ENCODE data around the gene ACOT9.
"Not testable (repeated sequence)": the region's sequence is repeated elsewhere in the genome, so short reads cannot be mapped to it uniquely, and the experiment has no call there.

The ACOT9 gene

GRCh38 chrX:23765449-23765848, 22.4 kb upstream of the ACOT9 start:
- no peak for DNase-seq

DNA sequence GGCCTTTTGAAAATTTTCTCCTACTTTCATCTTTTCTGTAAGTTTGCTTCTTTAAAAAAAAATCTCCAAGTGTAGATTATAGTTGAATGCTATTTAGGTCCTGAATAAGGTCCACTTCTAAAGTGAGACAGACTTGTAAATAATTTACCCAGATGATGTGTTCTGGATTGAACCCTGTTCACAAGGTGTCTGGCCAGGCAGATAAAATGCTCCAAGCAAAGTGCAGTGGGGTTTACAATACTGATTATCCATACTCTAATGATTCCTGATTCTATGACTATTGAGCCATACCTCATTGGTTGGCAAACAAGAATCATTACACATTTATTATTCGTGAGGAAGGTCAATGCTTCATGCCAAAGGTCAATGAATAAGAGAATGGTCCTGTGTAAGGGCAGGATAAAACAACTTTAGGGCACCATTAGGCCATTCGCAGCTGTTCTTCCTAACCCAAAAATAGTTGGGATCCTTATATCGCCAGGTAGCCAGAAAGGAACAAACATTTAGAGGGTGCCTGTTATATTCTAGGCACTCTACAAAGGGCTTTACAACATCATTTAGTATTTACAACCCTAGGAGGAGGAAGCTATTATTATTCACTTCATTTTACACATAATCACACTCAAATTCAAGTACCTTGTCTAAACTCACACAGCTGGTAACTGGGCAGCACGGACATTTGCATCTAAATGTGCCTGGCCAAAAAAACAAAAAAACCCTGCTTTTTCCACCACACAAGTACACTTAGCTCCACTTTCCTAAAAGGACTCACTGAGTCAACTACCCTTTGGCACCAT, 21.3 kb upstream of the ACOT9 start:
- DNase-seq, result no peak

GRCh38 chrX:23759821-23760220, 16.7 kb upstream of the ACOT9 start:
- no peak for DNase-seq

GRCh38 chrX:23756165-23756564, 13.1 kb upstream of the ACOT9 start:
- DNase-seq, result no peak

DNA sequence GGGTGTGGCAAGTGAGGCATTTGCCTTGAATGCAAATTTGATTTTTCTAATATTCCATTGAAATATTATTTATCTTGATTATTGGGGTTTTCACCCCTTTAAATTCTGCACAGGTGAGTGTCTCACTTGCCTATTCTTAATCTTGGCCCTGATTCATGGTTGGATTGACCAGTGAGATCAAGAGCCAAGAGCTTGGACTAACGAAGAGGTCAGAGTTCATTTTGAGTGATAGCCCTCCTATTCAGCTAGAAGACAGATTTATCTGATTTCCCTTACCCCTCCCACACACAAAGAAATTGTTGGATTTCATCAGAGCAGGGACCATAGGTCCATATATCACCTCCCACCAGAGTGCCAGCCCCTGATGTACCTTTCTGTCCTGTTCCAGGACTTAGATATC, 11.6 kb upstream of the ACOT9 start:
- no peak for DNase-seq

GRCh38 chrX:23752740-23753415, 9.8 kb upstream of the ACOT9 start:
- DNase-seq, result no peak

DNA sequence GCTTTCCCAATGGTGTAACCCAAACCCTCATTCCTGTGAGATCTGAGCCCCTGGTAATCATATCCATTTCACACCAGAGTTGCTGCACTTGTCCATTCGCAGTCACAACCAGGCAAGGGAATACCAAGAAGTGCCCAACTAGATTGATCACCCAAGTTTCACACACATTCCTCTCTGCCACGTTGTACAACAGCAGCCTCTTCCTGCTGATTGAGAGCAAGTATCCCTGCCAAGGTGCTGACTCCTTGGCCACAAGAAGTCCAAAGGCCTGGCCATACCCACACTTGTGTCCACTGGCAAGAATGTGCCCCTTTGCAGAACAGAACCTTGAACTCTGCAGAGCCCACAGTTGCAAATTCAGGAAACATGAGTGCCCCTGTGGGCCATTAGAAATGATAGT, 6.5 kb upstream of the ACOT9 start:
- DNase-seq, result no peak

DNA sequence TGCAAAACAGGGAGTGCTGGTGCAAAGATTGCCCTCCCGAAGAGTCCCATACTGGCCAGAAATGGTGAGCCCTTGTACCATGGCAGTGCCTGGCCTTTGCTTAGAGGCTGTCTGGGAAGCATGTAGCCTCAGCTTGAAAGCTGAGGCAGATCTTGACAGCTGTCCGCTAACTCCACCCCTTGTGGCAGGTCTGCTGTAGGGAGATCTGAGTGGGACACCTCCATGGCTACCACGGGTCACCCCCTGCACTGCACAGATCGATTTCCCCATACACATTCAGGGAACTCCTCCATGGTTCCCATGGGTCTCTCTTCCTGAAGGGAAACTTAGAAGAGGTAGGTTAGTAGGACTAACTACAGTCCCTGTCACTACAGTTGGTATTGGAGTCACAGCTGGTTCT, 6.1 kb upstream of the ACOT9 start:
- no peak for DNase-seq

DNA sequence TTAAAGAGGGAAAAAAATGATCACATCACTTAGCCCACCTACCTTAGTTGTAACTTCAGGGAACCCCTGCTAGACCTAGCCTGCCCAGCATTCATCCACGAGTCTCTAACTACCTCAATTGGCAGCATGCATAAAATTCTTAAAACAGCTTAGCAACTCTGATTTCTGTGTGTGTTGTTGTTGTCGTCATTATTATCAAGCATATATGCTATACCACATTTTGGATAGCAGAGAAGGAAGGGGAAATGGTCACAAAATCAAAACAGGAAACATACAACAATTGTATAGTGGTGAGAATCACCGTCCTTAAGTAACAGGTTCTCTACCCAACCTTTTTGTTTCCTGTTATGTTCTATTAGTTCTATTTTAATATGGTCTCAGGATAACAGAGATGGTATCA, 2.7 kb upstream of the ACOT9 start:
- no peak for DNase-seq

GRCh38 chrX:23743623-23743971, 521 bp upstream of the ACOT9 start:
- not testable (repeated sequence) for DNase-seq

- DNase-seq, result no peak
These were observed 841 bp downstream of the ACOT9 start for GRCh38 chrX:23742174-23742696.

DNA sequence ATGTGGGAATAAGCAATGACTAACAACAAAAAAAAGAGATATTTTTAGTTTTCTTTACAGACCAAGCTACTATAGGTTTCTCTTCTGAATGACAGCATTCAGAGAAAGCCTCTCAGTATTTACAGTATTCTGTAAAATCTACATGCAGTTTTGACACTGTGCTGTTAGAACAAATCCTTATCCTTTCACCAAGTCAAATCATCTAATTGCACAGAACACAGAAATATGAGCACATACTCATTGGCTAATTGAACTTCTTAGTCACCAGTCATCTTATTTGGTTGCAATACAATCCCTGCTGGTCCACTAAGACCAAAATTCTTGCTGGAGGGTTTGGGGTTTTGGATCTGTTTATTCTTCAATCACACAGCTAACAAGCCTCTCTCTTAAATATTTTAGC, 5.7 kb downstream of the ACOT9 start:
- no peak for DNase-seq

DNA sequence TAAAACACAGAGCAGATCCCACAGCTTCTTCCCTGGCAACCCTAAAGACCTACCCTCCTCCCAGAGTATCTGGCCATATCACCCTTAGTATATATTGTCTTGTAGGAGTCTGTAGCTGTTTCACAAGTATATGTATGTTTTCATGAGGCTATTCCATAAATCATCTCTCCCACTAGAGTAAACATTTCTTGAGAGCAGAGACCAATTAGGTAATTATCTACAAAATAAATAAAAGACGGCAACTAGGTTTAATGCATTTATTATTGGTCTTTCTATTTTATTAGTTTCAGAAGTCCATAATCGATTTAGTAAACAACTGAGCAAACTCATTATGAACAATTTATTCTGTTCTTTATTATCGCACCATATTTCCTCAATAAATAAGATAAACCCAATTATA, 7.0 kb downstream of the ACOT9 start:
- no peak for DNase-seq

- DNase-seq, result no peak
These were observed 10.4 kb downstream of the ACOT9 start for GRCh38 chrX:23732704-23733103.

DNA sequence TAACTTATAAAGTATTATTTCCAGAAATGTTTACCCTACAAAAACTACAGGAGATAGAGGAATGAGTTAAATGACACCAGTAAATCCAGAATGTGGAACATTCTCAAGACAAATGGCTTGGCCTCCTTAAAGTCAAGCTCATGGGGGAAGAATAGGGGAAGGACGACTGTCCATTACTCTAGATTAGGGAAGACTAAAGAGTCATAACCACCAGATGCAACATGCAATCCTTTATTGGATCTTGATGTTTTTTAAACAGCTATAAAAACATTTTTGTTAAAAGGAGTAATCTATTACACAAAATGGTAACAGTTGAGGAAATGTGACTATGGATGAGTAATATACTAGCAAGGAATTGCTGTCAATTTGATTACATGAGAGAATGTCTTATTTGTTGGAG, 11.1 kb downstream of the ACOT9 start:
- no peak for DNase-seq

GRCh38 chrX:23729214-23729613, 13.9 kb downstream of the ACOT9 start:
- no peak for DNase-seq

DNA sequence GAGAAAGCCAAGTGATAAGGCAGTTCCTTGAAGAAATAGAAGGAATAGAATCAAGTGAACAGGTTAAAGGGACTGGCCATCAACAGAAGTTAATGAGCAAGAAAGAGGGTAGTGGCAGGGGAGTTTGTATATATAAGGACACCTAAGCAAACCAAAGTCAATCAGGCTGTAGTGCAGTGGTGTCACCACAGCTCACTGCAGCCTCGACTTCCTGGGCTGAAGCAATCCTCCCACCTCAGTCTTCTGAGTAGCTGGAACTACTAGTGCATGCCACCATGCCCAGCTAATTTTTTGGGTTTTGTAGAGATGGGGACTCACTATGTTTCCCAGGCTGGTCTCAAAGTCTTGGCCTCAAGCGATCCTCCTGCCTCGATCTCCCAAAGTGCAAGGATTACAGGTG, 15.9 kb downstream of the ACOT9 start:
- DNase-seq, result no peak

DNA sequence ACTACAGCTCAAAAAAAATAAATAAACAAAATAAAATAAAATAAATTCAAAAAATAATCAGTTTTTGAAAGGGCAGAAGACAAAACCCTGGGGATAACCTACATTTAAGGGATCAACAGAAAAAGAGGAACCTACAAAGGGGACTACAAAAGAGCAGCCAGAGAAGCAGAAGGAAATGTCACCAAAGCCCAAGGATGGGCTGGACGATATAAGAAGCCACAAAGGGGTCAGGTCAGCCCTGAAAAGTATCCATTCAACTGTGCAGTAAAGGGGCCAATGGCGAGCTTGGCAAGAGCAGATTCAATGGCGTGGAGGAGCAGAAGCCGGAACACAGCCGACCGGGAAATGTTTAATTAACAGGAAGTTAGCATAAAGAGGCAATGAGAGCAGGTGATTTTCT, 16.9 kb downstream of the ACOT9 start:
- no peak for DNase-seq

- no peak for DNase-seq
These were observed 22.9 kb downstream of the ACOT9 start for GRCh38 chrX:23720117-23720677.

GRCh38 chrX:23705235-23705634, 37.8 kb downstream of the ACOT9 start:
- DNase-seq, result no peak

DNA sequence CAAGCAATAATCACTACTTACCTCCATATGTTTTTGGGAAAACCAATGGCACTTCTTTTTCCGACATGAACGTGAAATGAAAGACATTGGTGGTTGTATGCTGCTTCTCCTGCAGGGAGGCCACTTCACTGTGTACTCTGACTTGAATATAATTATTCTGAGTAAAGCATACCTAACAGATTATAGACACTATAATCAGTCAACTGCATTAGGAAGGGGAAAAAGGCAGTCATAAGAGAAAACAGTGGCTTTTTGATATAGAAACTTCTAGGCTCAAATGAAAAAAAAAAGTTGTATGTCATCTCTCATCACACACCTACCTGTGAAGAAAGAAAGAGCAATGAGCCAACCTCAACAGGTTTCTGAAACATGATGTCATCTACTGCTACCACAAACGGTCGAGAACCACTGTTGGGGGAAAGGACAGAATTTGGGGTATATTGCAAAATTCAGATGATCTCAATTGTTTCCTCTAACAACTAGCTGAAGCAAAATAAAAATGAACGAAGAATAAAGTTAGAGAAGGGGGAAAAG, 38.3 kb downstream of the ACOT9 start:
- no peak for DNase-seq

GRCh38 chrX:23699636-23700194, 43.4 kb downstream of the ACOT9 start:
- DNase-seq, result no peak

- no peak for DNase-seq
These were observed 48.5 kb downstream of the ACOT9 start for GRCh38 chrX:23694606-23695005.

GRCh38 chrX:23692166-23692565, 50.9 kb downstream of the ACOT9 start:
- DNase-seq, result no peak
